ENCODE measurements around the gene GMCL2.
"Not testable (repeated sequence)": the region's sequence is repeated elsewhere in the genome, so short reads cannot be mapped to it uniquely, and the experiment has no call there.

- TF ChIP-seq POLR2A (IDR thresholded peaks at IDR 0.05; ENCODE audit: low read length); GATA1 (IDR thresholded peaks at IDR 0.05; ENCODE audit: low read depth, low read length): not testable (repeated sequence)
Measured at GRCh38 chr5:178198151-178198550, 11.0 kb upstream of the GMCL2 start.

Measured in erythroblast (primary cell).